GM18511 (cell line): Measurements from ENCODE around the gene MFF.
"Not testable (repeated sequence)": the region's sequence is repeated elsewhere in the genome, so short reads cannot be mapped to it uniquely, and the experiment has no call there.

Source experiments
- ATAC-seq: cut with Tn5 transposase; IDR thresholded peaks from one replicate; pipeline ENCODE4 v1.9.1; 2021; ENCODE audit warnings: mild to moderate bottlenecking, moderate library complexity; ENCODE audit not compliant: unreplicated experiment

Gene MFF

DNA sequence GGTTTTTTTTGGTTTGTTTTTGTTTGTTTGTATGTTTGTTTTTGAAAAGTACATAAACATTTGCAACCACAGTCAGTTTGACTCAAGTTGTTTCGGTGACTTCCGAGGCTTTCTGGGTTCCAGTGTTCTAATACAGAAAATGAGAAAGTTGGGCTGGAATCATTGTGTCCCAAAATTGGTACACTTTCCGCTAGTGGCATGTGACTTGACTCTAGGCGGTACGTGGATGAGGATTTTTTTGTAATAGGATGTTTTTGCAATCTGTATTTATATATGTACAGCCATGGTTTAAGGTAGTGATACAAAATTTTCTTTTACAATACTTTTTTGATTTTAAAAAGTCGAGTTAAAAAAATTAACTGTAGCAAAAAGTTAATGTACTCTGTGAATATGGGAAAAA, 1.7 kb downstream of the MFF start:
- ATAC-seq: no peak

DNA sequence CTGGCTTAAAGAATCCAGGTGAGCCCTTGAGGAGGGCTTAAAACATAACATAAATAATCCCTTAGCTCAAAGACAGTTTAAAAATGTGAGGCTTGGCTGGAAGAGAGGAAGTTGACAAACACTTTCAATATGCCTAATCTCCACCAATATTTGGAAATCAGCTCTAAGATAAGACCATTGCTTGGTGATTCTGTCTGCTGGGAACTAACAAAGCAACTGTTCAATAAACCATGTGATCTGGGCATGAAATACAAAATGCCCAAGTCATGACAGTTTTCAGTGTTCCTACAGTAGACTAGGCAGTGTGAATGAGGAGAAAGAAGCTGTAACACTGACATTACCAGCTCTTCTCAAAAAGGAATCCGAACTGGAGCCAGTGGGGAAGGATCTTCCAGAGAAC, 10.7 kb downstream of the MFF start:
- ATAC-seq: no peak

DNA sequence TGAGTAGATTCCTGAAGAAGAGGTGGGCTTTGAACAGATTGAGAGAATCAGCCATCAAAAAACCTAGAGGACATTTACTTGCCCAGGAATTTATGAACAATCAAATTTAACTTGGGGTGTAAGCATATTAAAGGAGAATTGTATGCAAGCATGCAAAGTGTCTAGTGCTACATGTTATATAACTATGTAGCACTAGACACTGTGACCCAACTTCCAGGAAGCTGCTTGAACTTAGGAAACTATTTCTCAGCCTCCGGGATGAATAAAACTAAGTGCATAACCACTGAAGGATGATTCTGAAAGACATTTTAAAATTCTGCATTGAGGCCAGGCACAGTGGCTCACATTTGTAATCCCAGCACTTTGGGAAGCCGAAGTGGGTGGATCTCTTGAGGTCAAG, 12.4 kb downstream of the MFF start:
- no peak for ATAC-seq

DNA sequence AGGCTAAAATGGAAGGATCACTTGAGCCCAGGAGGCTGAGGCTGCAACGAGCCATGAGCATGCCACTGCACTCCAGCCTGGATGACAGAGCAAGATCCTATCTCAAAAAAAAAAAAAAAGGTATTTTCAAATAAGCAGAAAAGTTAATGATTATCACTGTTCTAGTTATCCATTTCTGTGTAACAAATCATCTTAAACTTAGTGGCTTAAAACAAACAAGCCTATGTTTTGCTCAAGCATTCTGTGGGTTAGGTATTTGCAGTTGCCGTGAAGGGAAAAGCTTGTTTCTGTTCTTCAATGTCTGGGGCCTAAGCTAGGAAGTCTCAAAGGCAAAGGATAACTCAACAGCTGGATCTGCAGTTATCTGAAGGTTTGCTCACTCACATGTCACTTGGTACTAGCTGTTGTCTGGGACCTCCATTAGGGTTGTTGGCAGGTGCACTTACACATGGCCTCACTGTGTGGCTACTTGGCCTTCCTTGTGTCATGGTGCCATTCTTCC, 14.1 kb downstream of the MFF start:
- ATAC-seq: no peak

DNA sequence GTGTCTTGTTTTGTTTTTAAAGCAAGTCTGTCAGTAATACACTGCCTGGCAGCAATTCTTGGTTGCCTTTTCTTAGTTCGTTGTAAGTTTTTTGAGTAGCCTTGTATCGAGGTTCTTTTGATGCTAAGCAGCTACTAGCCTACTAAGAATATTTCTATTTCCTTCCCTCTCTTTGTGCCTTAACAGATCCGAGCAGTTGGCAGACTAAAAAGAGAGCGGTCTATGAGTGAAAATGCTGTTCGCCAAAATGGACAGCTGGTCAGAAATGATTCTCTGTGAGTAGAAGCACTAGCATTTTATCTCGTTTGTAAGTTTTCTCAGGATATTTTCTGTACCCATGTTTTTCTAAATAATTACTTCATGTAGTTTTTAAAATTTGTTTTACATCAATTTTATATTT, 15.1 kb downstream of the MFF start:
- no peak for ATAC-seq

DNA sequence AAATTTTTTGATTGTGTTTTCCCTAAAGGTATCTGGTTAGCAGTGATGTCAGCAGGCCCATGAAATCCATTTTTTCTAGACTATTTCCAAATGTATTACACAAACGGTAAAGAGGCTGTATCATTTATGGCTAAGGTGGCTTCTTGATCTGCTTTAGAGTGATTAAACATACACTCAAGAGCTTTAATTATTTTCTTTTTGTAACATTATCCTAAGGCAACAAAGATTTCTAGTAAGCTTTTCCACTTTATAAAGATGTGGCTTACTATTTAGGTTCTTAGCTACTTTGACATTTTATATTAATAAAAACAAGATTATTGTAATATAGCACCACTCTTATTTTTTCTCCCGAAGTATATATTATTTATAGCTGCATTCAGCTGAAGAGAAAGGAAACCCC, 16.5 kb downstream of the MFF start:
- ATAC-seq: no peak

DNA sequence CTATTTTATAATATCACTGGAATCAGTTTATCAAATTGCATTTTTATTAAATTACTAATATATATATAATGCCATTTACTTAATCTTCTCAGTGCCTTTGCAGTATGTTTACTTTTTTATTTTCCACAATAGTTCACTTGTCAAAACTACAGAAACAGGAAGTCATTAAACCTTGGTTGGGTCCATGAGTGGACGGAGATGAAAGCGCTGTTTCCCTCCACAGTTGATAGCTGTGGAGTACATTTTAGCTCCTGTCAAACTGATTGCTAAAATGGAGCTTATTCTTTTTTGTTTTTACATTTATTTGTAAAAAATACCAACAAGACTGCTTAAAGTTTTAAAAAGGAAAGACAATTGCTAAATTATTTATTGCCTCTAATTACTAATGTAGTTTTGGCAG, 19.2 kb downstream of the MFF start:
- ATAC-seq: no peak

DNA sequence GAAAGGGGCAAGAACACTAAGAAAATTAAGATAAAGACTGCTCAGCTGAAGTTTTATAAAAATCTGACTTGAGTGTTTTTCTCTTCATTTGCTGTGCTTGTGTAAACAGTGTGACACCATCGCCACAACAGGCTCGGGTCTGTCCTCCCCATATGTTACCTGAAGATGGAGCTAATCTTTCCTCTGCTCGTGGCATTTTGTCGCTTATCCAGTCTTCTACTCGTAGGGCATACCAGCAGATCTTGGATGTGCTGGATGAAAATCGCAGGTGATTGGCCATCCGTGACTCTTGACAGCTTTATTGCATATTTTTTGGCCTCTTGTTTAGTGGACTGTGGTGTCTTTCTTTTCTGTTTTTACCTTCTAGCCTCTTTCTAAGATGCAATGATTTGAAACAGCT, 22.1 kb downstream of the MFF start:
- no peak for ATAC-seq

DNA sequence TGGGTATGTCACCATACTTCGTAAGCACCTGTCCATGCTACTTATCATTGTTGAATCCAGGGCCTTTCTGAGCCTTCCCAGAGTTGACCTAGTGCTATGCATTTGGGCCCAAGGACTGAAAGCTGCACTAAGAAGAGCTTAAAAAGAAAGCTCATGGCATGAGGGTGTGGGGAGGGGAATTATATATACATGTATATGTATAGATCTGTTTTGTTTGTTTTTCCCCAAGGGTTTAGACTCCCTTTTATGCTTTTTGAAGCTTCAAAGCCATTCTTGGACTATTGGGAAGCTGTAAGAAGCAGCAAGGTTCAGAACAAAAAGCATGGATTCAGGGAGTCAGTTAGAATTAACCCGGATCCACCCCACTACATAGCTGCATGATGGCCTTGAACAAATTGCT, 23.3 kb downstream of the MFF start:
- no peak for ATAC-seq

DNA sequence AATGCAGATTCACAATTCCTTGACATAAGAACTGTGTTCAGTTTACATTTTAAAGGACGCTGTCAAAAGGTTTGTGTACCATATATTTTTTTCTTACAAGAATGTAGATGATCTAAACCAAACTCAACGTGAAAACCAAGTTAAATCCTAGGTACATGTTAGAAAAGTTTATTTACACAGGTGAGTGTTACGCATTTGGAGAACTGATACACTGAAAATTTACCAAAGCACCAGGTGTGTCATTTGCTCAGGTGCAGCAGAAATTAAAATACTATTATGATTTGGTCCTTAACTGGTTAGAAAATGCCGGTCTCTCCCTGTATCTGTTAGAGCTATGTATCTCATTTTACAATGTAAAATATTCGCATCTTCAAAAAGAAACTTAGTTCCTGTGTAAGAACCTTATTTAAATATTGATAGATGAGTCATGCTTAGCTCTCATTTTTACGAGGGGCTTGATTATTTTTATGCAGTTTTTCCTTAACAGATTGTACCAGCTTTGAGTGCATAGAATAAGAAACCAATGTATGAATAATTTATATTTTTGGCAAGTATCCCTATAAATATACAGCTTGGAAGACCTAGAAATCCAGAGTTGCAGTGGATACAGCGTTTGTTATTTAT, 25.1 kb downstream of the MFF start:
- ATAC-seq: no peak

DNA sequence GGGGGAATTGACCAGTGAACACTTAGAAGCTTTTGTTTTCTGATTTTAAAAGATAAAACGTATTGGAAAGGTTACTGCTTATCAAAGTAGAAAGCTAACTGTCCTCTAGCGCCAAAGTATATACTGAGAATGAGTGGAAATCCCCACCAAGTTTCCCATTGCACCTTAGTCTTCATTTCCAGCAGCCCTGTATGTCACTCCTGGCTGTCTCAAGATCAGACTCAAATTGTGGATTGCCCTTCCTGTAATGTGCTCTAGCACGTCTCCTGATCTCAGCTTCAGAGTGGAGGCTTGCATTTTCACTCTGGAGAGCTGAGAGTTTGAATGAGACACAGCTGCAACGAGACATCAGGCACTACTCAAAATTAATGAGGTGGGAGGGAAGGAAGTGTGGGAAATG, 26.6 kb downstream of the MFF start:
- peak; percentile 91 for ATAC-seq

DNA sequence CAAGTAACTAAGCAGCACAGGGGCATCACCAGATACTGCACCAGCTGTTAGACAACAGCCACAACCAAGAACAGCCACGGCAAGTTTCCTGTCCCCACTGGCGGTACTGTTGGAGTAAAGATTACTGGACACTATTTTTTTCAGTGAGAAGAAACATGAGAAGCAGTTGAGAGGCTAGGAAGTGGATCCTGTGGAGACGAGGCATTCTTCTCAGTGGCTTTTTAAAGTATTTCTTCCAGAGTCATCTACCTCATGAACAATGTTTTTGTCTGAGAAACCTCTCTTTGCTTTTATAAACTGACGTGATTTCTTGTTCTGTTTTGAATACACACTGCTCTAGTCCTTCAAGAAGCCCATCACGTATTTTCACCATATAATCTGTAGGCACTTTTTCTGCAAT, 35.3 kb downstream of the MFF start:
- no peak for ATAC-seq

DNA sequence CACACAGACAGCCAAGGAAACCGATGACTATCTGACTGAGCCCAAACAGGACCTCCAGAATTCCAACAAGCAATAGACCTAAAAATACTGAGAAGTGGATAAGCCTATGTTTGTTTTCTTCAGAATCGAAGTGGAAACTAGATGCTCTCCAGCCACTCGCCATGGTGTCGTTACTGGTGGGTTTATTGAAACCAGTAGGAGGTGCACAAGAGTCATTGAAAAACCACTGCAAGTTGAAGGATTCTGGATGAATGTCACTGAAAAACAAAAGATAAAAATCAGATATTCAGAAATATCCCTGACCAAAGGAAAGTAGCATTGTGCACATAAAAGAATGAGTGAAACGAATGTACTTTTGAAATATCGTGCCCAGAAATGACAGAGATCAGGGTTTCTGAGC, 38.7 kb downstream of the MFF start:
- no peak for ATAC-seq

DNA sequence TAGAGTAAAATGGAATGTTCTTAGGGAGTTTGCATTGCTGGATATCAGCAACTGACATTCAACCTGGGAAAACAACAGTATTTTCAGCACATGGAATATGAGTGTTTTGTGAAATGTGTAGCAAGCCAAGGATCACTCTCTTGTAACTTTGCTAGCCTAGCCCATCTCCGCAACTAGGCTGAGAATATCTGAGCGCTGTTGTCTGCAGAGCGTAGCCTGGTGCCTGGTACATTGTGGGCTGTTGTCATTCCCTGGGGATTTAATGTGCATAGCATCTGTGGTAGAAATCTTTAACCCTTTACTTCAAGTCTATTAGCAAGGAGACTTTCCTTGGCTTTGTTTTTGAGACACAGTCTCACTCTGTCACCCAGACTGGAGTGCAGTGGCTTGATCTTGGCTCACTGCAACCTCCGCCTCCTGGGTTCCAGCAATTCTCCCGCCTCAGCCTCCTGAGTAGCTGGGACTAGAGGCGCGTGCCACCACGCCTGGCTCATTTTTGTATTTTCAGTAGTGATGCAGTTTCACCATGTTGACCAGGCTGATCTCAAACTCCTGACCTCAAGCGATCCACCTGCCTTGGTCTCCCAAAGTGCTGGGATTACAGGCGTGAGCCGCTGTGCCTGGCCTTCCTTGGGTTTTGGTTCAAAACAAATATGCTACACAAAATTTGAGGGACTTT, 39.7 kb downstream of the MFF start:
- not testable (repeated sequence) for ATAC-seq

DNA sequence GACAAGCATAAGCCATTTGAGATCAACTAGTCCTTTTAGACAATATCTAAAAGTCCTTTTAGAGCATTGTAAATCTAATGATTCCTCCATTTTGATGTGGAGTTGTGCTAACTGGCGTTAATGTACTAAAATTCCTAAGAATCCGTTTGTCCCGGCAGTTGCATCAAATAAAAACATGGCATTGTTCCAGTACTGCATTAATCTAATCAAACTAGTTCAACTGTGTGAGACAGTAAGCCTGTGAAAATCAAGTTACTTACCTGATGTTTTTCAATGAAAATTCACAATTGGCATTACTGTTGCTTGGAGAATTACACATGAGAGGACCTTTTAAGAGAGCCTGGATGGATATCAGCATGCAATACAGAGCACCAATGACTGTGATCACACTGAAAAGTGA, 40.8 kb downstream of the MFF start:
- no peak for ATAC-seq

DNA sequence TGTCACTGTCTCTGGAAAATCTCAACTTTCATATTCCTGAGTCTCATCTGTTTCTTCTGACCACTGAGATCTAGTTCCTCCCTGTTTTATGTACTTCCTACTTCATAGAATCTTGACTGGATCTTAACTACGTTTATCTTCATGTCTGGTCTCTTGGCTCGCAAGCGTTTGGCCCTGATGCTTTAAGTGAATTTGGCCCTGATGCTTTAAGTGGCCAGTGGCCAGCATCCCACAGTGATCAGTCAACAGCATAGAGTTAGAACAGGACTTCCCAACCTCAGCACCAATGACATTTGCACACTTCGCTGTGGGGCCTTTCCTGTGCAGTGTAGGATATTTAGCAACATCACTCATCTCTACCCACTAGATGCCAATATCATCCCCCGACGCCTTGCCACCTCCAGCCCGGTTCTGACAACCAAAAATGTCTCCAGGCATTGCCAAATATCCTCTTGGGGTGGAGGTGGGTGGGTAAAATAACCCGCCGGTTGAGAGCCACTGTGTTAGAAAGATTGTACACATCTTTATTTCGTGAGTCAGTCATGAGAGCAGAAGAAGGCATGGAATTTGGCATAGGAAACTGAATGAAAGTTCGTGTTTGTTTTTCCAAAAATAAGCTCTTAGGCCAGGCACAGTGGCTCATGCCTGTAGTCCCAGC, 41.8 kb downstream of the MFF start:
- no peak for ATAC-seq

DNA sequence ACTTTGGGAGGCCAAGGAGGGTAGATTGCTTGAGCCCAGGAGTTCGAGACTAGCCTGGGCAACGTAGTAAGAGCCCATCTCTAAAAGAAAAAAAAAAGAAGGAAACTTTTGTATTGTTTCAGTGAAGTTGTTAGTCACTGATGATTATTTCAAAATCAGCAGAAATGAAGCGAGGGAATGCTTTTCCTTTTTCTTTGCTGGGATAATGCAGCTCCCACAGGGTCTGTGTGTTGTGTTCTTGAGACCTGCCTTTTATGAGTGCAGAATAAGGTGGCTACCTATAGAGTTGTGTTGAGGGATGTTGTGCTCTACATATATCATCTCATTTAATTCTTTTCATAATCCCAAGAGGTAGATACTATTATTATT, 42.4 kb downstream of the MFF start:
- ATAC-seq: no peak

DNA sequence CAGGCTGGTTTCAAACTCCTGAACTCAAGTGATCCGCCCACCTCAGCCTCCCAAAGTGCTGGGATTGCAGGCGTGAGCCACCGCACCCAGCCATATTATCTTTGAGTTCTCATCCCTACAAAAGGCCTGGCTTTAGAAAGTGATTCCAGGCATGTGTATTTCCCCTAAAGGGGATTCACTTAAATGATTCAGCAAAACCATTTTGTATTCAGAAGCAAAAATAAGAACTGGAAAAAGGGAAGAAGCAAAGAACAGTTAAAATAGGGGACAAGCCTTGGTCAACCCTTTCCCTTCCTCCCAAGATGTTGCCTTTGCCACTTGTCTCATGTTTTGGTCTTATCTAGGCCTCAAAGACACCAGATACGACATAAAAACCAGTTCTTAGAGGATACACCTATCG, 43.5 kb downstream of the MFF start:
- no peak for ATAC-seq

DNA sequence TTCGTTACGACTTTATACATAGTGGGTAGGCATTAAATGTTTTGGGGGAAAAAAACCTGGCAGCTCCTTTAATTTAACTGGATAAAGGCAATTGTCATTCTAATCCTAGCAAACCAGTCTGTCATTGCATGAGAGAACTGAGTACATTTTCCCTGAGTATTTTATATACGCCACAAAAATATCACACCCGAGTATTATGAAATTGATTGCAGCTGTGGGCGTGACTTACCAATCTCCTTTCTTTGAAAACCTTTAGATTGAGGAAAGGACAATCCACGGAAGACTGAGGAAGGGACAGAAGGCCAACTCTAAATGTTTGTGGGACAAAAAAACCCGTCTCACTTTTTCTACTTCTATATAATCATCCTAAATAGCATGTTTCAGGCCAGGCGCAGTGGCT, 45.0 kb downstream of the MFF start:
- ATAC-seq: no peak

DNA sequence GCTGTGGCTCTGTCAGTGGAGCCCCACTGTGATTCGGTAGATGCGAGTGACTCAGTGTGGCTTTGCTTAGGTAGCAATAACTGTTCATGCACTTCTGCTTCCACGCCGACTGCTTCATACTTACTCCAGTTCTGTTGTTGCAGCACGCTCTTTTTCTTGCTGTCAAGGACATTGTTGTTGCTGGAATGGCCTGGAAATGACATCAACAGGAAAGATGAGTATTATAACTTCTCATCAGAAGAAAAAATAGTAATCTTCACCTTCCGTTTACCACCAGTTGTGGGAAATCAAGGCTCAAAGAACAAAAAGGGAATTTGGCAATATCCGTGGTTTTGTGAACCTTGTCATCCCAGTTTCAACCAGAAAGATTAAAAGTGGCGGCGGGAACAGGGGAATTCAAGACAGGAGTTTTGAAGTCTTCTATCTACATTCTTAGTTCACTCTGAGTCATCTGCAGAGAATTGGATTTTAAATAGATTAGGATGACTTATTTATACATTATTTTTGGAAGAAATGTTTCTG, 45.8 kb downstream of the MFF start:
- no peak for ATAC-seq

DNA sequence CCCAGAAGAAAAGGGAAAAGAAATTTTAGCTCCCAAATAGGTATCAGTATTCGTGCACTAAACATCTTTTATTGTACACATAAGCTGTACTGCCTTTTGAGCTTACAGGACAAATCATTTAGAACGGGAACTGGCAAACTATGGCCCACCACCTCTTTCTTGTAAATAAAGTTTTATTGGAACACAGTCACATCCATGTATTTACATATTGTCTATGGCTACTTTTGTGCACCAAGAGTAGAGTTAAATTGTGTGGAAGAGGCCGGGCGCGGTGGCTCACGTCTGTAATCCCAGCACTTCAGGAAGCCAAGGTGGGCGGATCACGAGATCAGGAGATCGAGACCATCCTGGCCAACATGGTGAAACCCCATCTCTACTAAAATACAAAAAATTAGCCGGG, 48.3 kb downstream of the MFF start:
- ATAC-seq: no peak

DNA sequence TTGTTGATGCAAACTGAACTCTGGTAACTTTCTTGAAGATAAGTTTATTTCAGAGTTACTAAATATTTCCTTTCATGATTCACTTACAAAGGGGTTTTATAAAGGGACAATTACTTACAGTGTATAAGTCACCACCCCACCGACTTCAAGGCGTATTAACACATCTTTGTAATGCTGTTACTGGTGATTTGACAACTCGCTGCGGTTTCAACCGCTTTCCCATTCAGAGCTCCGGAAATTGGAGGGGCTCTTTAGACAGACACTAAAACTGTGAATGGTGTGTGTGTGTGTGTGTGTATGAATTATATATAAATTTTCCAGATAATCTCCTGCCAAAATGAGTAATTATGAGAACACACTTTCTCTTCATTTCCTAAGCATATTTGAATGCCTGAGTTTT, 49.1 kb downstream of the MFF start:
- no peak for ATAC-seq
